Measurements from ENCODE around the gene TRAPPC12.
"Not testable (repeated sequence)": the region's sequence is repeated elsewhere in the genome, so short reads cannot be mapped to it uniquely, and the experiment has no call there.

TRAPPC12 gene

DNA sequence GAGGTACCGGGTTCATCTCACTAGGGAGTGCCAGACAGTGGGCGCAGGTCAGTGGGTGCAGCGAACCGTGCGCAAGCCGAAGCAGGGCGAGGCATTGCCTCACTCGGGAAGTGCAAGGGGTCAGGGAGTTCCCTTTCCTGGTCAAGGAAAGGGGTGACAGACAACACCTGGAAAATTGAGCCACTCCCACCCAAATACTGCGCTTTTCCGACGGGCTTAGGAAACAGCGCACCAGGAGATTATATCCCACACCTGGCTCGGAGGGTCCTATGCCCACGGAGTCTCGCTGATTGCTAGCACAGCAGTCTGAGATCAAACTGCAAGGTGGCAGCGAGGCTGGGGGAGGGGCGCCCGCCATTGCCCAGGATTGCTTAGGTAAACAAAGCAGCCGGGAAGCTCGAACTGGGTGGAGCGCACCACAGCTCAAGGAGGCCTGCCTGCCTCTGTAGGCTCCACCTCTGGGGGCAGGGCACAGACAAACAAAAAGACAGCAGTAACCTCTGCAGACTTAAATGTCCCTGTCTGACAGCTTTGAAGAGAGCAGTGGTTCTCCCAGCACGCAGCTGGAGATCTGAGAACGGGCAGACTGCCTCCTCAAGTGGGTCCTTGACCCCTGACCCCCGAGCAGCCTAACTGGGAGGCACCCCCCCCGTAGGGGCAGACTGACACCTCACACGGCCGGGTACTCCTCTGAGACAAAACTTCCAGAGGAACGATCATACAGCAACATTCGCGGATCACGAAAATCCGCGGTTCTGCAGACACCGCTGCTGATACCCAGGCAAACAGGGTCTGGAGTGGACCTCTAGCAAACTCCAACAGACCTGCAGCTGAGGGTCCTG, 9.9 kb upstream of the TRAPPC12 start:
- DNase-seq (ENCODE audit: low spot score) = not testable (repeated sequence)

DNA sequence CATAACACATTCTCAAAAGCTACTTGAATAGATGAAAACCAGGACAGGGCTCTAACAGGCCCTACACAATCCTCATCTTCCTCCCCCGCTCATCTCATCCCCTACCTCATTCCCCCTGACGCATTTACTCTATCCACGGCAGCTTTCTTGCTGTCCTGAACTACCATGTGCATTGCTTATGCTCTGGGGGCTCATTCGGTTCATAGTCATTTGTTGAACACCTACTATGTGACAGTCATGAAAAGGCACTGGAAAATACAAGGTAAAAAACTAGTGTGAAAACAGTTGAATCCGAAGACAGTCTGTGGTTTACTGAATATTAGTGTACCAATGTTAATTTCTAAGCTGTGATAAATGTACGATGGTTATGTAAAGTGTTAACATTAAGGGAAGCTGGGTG, 2.7 kb upstream of the TRAPPC12 start:
- no peak for DNase-seq (ENCODE audit: low spot score)

DNA sequence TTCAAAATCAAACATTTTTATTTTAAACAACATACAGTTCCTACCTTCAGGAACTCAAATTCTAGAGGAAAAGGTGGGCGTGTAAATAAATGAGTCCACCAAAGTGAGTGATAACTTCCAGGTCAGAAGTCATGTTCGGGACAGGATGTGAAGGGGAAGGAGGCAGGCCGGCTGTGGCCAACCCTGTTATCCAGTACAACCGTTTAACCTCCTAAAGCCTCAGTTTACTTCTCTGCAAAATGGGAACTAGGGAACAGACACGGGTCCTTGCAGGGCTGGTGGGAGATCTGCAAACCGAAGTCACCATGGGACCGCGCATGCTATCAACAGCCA, 2.2 kb upstream of the TRAPPC12 start:
- DNase-seq (ENCODE audit: low spot score) = peak; percentile 76

DNA sequence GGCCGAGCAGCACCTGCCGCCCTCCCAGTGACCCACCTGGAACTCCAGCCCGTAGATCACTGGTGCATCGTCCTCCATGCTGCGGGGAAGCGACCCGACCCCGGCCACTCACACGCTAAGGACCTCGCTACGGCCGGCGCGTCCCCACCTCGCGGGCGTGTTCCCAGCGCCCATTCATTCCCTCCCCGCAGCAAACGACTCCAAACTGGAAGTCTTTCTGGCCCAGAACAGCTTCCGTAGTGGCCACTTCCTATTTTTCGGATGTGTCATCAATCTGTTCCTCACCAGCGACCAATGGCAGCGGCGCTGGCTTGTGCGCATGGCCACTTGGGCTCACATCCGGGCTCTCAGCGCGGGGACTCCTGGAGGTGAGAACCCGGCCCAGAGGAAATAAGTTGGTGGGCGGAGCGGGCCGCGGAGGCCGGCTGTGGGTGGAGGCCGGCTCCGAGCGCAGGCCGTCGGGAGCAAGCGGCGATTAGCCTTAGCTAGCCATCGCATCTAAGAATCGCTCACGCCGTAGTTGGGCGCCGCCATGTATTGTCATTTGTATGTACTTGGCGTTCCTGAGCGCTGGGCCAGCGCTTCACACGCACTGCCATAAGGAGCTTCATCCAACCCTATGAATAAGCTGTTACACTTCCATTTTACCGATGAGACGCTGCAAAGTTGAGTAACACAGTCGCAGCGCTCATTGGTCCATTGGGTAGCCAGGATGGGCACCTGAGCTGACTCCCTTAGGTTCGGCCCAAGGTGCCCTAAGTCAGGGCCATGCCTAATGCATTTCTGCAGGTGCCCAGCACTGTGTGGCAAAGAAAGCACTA, 1.7 kb upstream of the TRAPPC12 start, which contains the start of gene EIPR1:
Gene EIPR1, minus strand, starts transcription at position 207 of the 821 bp plus-strand sequence. Its CDS starts 129 bp downstream, at position 78.
- DNase-seq (ENCODE audit: low spot score) = peak; percentile 96

DNA sequence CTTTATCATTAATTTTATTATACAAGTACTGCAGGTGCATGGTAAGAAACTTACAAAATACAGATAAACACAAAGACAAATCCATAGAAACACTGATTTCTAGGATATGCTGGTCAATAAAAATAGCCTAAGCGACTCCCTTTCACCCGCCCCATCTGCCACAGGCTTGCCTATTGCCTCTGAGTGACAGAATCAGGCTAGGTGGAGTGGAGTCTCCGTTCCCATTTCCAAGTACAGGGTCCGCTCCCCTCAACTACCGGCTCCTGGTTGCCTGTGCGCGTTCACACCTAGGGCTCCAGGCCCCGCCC, 201 bp upstream of the TRAPPC12 start:
- DNase-seq (ENCODE audit: low spot score) = no peak

DNA sequence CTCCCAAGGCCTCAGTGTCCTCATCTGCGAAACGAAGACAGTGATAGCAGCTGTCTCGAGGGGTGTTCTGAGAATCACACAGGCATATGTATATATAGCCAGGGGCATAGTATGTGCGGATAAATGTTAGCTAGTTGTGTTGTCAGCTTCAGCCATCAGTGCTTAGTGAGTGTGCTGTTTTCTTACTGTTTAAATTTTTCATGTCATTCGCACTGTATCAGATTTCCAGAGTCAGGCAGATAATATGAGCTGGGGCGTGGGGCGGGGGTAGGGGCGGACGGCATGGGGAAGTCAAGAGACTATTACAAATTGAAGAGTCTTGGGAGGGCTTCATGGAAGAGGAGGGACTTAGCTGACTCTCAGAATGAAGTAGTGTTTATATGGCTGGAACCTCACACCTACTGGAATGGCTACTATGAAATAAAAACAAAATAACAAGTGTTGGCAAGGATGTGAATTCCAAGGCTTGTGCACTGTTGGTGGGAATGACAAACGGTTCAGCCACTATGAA, 7.0 kb downstream of the TRAPPC12 start:
- DNase-seq (ENCODE audit: low spot score) = no peak

DNA sequence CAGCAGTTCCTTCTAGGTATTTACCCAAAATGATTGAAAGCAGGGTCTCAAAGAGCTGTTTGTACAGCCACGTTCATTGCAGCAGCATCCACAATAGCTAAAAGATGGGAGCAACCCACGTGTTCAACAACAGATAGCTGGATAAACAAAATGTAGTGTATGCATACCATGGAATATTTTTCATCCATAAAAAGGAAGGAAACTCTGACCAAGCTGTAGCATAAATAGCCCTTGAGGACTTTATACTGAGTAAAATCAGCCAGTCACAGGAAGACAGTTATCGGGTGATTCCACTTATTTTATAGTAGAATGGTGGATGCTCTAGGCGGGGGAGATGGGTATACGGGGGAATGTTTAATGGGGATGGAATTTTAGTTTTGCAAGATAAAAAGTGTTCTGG, 7.5 kb downstream of the TRAPPC12 start:
- peak; percentile 34 for DNase-seq (ENCODE audit: low spot score)

DNA sequence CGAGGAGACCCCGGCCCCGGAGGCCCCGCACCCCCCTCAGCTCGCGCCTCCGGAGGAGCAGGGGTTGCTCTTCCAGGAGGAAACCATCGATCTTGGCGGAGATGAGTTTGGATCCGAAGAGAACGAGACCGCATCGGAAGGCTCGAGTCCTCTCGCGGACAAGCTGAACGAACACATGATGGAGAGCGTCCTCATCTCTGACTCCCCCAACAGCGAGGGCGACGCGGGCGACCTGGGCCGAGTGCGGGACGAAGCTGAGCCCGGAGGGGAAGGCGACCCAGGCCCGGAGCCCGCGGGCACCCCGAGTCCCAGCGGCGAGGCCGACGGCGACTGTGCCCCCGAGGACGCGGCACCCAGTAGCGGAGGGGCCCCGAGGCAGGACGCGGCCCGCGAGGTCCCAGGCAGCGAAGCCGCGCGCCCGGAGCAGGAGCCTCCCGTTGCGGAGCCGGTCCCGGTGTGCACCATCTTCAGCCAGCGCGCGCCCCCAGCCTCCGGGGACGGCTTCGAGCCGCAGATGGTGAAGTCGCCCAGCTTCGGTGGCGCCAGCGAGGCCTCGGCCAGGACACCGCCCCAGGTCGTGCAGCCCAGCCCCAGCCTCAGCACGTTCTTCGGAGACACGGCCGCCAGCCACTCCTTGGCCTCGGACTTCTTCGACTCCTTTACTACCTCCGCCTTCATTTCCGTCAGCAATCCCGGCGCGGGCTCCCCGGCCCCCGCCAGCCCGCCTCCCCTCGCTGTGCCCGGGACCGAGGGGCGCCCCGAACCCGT, 8.3 kb downstream of the TRAPPC12 start:
- DNase-seq (ENCODE audit: low spot score) = no peak

DNA sequence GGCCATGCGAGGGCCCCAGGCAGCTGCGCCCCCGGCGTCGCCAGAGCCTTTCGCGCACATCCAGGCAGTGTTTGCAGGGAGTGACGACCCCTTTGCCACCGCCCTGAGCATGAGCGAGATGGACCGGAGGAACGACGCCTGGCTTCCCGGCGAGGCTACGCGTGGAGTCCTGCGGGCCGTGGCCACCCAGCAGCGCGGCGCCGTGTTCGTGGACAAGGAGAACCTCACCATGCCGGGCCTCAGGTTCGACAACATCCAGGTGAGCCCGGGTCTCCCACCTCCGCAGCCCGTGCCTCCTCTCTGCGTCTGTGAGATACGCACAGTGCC, 8.9 kb downstream of the TRAPPC12 start:
- no peak for DNase-seq (ENCODE audit: low spot score)

DNA sequence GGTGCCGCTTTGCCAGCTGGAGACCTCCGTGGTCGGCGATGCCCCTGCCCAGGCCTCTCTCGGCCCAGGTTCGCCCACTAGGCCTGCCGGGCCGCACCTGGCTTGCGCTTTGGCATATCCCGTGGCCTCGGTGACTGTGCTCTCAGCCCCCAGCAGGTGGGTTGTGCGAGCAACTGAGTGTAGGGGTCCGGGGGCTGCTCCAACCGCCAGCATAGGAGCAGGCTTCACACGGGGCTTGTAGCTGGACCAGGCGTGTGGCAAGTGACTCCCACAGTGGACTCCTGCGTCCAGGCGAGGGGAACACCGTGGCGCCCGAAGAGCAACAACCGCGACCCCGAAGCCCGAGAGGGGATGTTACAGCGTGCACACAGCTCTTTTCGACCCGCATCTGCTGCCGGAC, 9.7 kb downstream of the TRAPPC12 start:
- DNase-seq (ENCODE audit: low spot score) = no peak

DNA sequence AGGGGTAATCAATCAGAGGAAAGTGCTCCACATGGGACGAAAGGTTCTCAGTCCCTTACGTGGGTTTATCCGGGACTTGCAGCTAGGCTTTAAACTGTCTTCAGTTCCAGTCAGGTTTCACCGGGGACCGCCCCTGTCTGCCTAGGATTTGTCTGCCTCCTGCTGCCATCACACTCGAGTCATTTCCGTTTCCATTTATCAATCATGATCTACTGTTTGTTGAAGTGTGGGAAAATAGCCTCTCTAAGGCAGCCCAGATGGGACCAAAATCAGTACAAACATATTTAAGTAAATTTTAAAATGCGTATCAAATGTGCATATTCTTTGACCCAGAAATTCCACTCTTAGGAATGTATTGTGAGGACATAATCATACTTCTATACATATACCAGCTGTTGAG, 10.5 kb downstream of the TRAPPC12 start:
- no peak for DNase-seq (ENCODE audit: low spot score)

DNA sequence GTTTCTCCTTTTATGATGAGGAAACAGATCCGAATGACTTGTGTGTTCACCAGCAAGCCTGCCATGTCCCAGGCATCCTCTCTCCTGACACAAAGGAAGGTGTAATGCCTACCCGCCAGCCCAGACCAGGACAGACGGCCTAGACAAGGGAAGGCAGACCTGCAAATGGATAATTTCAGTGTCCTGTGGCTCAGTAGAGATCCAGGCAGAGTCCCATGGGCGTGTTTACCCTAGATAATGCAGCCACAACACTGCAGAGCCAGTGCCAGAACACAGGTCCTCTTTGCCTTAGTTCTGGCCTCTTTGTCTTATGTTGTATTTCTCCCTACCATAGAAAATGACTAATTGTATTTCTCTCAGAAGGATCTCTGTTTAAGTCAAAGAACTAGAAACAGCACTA, 12.7 kb downstream of the TRAPPC12 start:
- DNase-seq (ENCODE audit: low spot score) = no peak

DNA sequence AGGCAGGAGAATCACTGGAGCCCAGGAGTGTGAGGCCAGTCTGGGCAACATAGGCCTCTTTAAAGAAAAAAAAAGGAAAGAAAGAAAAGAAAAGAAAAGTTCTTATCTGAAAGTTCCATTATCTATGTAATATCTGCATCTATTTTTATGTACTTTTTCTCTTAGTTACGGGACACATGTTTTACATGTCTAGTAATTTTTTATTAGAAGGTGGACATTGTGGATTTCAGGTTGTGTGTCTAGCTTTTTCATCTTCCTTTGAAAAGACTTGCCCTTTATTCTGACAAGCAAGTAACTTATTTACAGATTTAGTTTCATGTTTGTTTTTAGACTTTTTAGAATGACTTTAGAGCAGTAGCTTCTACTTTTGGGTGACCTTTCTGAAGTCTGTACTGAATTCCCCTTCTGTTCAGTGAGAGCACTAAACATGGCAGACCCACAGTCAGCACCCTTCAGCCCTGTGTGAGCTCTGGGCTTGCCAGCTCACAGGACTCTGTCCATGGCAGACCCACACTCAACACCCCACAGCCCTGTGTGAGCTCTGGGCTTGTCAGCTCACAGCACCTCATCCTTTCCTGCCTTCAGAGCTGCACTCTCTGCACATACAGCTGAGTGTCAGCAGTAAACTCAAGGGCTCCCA, 17.5 kb downstream of the TRAPPC12 start:
- no peak for DNase-seq (ENCODE audit: low spot score)

DNA sequence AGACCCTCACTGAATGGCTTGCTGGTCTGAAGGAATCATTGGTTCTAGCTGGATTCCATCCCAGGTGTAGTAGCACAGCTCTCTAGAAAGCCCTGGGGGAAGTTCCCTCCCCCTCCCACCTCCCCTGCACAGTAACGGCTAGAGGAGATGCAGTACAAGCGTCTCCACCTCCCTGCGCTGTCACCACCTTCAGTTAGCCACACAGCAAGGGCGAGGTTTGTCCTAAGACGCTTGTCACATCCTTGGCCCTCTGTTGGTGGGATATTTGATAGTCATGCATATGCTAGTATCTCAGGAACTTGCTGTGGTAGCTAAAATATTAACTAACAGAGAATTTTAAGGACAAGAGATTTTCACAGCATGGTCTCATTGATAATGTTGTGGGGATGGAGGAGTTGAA, 19.4 kb downstream of the TRAPPC12 start:
- DNase-seq (ENCODE audit: low spot score) = no peak

DNA sequence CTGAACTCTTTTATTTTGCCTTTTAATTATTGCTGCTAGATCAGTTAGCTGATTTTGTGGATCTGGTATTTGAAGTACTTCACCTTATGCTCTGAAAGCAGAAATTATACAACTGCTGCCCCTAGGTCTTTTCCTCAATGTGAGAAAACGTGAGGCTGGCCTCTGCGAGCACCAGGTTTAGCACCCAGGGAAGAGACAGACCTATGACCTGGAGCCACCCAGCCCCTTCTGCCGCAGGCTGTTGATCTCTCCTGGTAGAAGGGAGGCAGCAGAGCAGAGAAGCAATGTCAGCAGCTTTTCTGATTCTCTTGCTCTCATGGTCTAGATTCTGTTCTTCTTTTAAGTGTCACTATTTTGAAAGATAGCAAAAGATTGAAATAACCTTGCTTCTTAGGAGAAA, 19.9 kb downstream of the TRAPPC12 start:
- DNase-seq (ENCODE audit: low spot score) = no peak

DNA sequence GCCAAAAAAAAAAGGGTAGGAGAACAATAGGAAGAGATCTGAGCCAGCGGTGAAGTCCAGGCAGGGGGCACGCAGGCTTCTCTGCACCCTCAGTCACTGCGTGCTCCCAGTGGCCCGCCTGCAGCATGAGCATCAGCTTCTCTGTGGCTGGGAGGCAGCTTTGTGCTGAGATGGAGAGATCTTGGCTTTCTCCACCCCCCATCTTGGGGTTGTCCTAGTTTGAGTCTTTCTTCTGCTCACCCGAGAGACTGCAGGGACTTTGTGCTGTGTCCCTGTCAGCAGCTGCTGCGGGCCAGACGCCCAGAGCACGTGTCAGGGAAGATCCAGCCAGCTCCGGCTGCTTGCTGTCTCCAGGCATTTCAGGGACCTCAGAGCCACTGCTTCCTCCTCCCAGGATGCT, 20.3 kb downstream of the TRAPPC12 start:
- DNase-seq (ENCODE audit: low spot score) = no peak

DNA sequence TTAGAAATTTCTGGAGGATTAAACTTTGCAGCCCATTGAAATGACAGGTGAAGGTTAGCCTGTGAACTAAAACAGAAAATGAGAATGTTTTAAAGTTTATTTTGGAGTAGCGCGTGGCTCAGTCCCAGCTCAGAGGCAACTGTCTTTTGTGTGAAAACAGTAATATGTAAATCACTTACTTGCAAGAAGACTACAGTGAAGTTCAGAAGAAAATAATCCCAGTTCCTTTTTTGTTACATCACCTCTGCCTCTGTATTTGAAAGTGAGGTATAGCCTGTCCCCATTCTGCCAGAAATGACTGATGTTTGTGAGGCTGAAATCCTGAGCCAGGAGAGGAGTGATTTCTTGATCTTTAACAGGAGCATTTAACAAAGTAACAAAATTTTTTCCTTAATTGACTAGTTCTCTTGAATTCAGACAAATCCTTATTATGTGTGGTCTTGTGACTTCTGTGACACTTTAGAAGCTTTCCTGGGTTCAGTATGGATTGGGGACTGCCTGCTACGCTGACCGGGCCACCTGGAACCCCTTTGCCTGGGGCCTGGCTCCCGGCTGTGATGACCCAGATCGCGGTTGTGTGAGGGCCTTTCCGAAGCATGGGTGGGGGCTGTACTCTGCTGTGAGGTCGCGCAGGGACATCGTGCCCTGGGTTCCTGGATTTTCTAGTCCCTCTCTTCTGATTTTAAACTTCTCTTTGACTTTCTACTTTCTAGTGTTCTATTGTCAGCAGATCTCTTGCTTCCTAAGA, 24.3 kb downstream of the TRAPPC12 start:
- no peak for DNase-seq (ENCODE audit: low spot score)

DNA sequence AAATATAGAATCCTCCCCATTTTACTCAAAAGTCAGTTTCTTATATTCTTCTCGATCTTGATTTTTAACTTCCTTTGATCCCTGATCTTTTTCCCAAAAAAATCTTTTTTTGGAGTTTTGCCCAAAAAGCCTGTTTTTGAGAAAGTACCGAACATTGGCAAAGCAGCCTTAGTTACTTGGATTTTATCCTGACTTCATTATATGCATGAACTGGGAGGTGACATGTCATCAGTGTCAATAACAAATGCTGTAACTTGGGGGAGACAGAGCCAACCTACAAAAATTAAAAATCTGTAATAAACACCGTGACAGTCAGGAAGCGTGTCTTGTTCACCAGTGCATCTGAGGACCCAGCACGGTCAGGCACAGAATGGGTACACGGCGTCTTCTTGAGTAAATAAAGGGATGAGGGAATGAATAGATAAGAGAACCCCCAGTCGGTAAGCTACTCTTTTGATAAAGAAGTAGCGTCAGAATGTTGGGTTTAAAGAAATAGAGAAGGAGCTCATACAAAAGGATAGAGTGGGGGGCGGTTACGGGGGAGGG, 24.9 kb downstream of the TRAPPC12 start:
- DNase-seq (ENCODE audit: low spot score) = no peak

DNA sequence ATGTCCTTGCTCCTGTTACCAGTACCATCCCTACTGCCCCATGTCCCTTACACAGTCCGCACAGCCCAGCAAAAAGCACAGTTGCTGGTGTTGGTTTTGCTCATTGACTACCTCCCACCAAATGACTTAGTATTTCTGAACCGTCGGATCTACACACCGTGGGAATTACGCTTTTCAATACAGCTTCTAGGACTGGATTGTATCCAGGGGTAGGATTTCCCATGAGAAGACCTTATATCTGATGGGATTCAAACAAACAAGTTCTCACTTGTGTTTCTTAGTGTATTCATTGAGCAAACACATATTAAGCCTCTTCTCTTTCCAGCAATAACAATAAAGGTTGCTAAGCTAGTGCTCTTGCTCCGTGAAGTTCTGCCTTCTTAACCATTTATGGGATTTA, 25.8 kb downstream of the TRAPPC12 start:
- no peak for DNase-seq (ENCODE audit: low spot score)

DNA sequence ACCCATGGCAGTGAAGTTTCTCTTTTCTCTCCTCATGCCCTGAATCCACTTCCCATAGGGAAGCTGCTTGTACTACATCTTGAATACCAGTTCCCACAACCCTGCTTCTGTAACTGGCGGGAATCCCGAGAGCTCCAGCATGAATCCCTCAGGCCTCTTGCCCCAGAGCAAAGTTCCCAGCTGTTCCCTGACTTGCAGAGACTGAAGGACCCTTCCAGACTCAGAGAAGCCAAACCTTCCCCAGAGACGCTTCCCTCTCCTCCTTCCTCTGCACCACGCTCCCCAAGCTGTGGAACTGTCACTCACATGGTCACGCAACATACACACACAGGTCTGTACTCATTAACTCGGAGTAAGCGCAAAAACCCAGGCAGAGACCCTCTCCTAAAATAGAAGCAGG, 26.4 kb downstream of the TRAPPC12 start:
- no peak for DNase-seq (ENCODE audit: low spot score)

DNA sequence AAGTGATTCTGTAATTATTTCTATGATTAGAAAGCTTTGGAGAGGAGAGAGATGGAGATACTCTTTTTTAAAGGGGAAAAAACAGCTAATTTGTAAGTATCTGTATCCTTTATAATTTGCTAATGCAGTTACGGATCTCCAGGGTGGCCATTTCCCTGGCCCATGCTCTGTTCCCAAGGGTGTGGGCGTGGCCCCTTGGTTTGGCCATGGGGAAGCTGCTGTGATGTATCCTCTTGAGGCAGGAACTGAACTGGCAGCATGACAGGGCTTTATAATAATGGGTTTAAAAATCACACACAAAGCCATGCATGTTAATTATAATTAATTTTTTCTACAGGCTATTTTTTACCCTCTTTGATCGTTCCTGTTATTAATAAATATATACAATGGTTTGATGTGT, 27.0 kb downstream of the TRAPPC12 start:
- DNase-seq (ENCODE audit: low spot score) = no peak
